Measurements from ENCODE around the gene HECTD2.
"Not testable (repeated sequence)": the region's sequence is repeated elsewhere in the genome, so short reads cannot be mapped to it uniquely, and the experiment has no call there.

HECTD2 gene

GRCh38 chr10:91435241-91435640 is 25.1 kb downstream of the HECTD2 start:
- H3K9me3 Mint-ChIP-seq: peaks cover 11% of the 10 kb centered on the region
- H3K4me1 Mint-ChIP-seq (ENCODE audit: low read depth): peaks cover 7% of the 10 kb centered on the region
- no peaks in the 10 kb centered on the region for H3K27me3 Mint-ChIP-seq
- peaks cover 40% of the 10 kb centered on the region for H3K36me3 Mint-ChIP-seq (ENCODE audit: low read depth)
- no peak overlapping the region for H3K4me3 Mint-ChIP-seq
- H3K27ac Mint-ChIP-seq: no peak overlapping the region

- peaks cover 11% of the 10 kb centered on the region for H3K9me3 Mint-ChIP-seq
- peaks cover 40% of the 10 kb centered on the region for H3K36me3 Mint-ChIP-seq (ENCODE audit: low read depth)
- H3K4me1 Mint-ChIP-seq (ENCODE audit: low read depth); H3K27me3 Mint-ChIP-seq; H3K4me3 Mint-ChIP-seq; H3K27ac Mint-ChIP-seq: not testable (repeated sequence)
Measured at GRCh38 chr10:91438228-91438627, 28.1 kb downstream of the HECTD2 start.

GRCh38 chr10:91444211-91445182 is 34.4 kb downstream of the HECTD2 start:
- no peak overlapping the region for H3K27ac Mint-ChIP-seq
- peaks cover 25% of the 10 kb centered on the region for H3K36me3 Mint-ChIP-seq (ENCODE audit: low read depth)
- H3K27me3 Mint-ChIP-seq: no peaks in the 10 kb centered on the region
- H3K4me3 Mint-ChIP-seq: no peak overlapping the region
- no peaks in the 10 kb centered on the region for H3K4me1 Mint-ChIP-seq (ENCODE audit: low read depth)
- H3K9me3 Mint-ChIP-seq: peaks cover 10% of the 10 kb centered on the region

- no peak overlapping the region for H3K4me3 Mint-ChIP-seq
- H3K27me3 Mint-ChIP-seq: no peaks in the 10 kb centered on the region
- H3K4me1 Mint-ChIP-seq (ENCODE audit: low read depth): no peaks in the 10 kb centered on the region
- H3K9me3 Mint-ChIP-seq: peaks cover 22% of the 10 kb centered on the region
- no peak overlapping the region for H3K27ac Mint-ChIP-seq
- peaks cover 20% of the 10 kb centered on the region for H3K36me3 Mint-ChIP-seq (ENCODE audit: low read depth)
Measured at GRCh38 chr10:91452063-91452462, 41.9 kb downstream of the HECTD2 start.

GRCh38 chr10:91453535-91453934 is 43.4 kb downstream of the HECTD2 start:
- H3K27ac Mint-ChIP-seq: no peak overlapping the region
- no peaks in the 10 kb centered on the region for H3K4me1 Mint-ChIP-seq (ENCODE audit: low read depth)
- H3K36me3 Mint-ChIP-seq (ENCODE audit: low read depth): peaks cover 20% of the 10 kb centered on the region
- no peaks in the 10 kb centered on the region for H3K27me3 Mint-ChIP-seq
- H3K9me3 Mint-ChIP-seq: peaks cover 22% of the 10 kb centered on the region
- no peak overlapping the region for H3K4me3 Mint-ChIP-seq

GRCh38 chr10:91455135-91455534 is 45.0 kb downstream of the HECTD2 start:
- not testable (repeated sequence) for H3K27ac Mint-ChIP-seq; H3K4me1 Mint-ChIP-seq (ENCODE audit: low read depth); H3K27me3 Mint-ChIP-seq; H3K4me3 Mint-ChIP-seq
- H3K36me3 Mint-ChIP-seq (ENCODE audit: low read depth): peaks cover 20% of the 10 kb centered on the region
- peaks cover 11% of the 10 kb centered on the region for H3K9me3 Mint-ChIP-seq

GRCh38 chr10:91460681-91461080 is 50.5 kb downstream of the HECTD2 start:
- Mint-ChIP-seq H3K4me3 (no peak overlapping the region), H3K36me3 (ENCODE audit: low read depth) (peaks cover 27% of the 10 kb centered on the region), H3K27me3 (no peaks in the 10 kb centered on the region), H3K4me1 (ENCODE audit: low read depth) (no peaks in the 10 kb centered on the region), H3K9me3 (no peaks in the 10 kb centered on the region), H3K27ac (no peak overlapping the region)

- Mint-ChIP-seq H3K36me3 (ENCODE audit: low read depth) (peaks cover 36% of the 10 kb centered on the region), H3K27ac (no peak overlapping the region), H3K27me3 (no peaks in the 10 kb centered on the region), H3K4me1 (ENCODE audit: low read depth) (no peaks in the 10 kb centered on the region), H3K4me3 (no peak overlapping the region), H3K9me3 (no peaks in the 10 kb centered on the region)
Measured at GRCh38 chr10:91462423-91462822, 52.3 kb downstream of the HECTD2 start.

- no peak overlapping the region for H3K27ac Mint-ChIP-seq
- H3K4me3 Mint-ChIP-seq: no peak overlapping the region
- H3K27me3 Mint-ChIP-seq: no peaks in the 10 kb centered on the region
- H3K36me3 Mint-ChIP-seq (ENCODE audit: low read depth): peaks cover 46% of the 10 kb centered on the region
- no peaks in the 10 kb centered on the region for H3K4me1 Mint-ChIP-seq (ENCODE audit: low read depth)
- peaks cover 10% of the 10 kb centered on the region for H3K9me3 Mint-ChIP-seq
Measured at GRCh38 chr10:91464500-91464899, 54.4 kb downstream of the HECTD2 start.

GRCh38 chr10:91465261-91465660 is 55.1 kb downstream of the HECTD2 start:
- Mint-ChIP-seq H3K27ac (no peak overlapping the region), H3K36me3 (ENCODE audit: low read depth) (peaks cover 42% of the 10 kb centered on the region), H3K9me3 (peaks cover 18% of the 10 kb centered on the region), H3K27me3 (no peaks in the 10 kb centered on the region), H3K4me1 (ENCODE audit: low read depth) (no peaks in the 10 kb centered on the region), H3K4me3 (no peak overlapping the region)

GRCh38 chr10:91467114-91467513 is 57.0 kb downstream of the HECTD2 start:
- Mint-ChIP-seq H3K4me1 (ENCODE audit: low read depth) (no peaks in the 10 kb centered on the region), H3K36me3 (ENCODE audit: low read depth) (peaks cover 38% of the 10 kb centered on the region), H3K27me3 (no peaks in the 10 kb centered on the region), H3K27ac (no peak overlapping the region), H3K4me3 (no peak overlapping the region), H3K9me3 (peaks cover 25% of the 10 kb centered on the region)

GRCh38 chr10:91471602-91472001 is 61.5 kb downstream of the HECTD2 start:
- Mint-ChIP-seq H3K9me3 (peaks cover 25% of the 10 kb centered on the region), H3K27me3 (no peaks in the 10 kb centered on the region), H3K4me1 (ENCODE audit: low read depth) (no peaks in the 10 kb centered on the region), H3K27ac (no peak overlapping the region), H3K36me3 (ENCODE audit: low read depth) (peaks cover 14% of the 10 kb centered on the region), H3K4me3 (no peak overlapping the region)

- Mint-ChIP-seq H3K27ac (no peak overlapping the region), H3K9me3 (peaks cover 25% of the 10 kb centered on the region), H3K27me3 (no peaks in the 10 kb centered on the region), H3K4me1 (ENCODE audit: low read depth) (no peaks in the 10 kb centered on the region), H3K36me3 (ENCODE audit: low read depth) (peaks cover 6% of the 10 kb centered on the region), H3K4me3 (no peak overlapping the region)
Measured at GRCh38 chr10:91472911-91473310, 62.8 kb downstream of the HECTD2 start.

GRCh38 chr10:91474009-91474408 is 63.9 kb downstream of the HECTD2 start:
- no peak overlapping the region for H3K4me3 Mint-ChIP-seq
- H3K36me3 Mint-ChIP-seq (ENCODE audit: low read depth): no peaks in the 10 kb centered on the region
- H3K27ac Mint-ChIP-seq: no peak overlapping the region
- H3K4me1 Mint-ChIP-seq (ENCODE audit: low read depth): no peaks in the 10 kb centered on the region
- H3K9me3 Mint-ChIP-seq: peaks cover 19% of the 10 kb centered on the region
- no peaks in the 10 kb centered on the region for H3K27me3 Mint-ChIP-seq

GRCh38 chr10:91477236-91477635 is 67.1 kb downstream of the HECTD2 start:
- Mint-ChIP-seq H3K9me3 (no peaks in the 10 kb centered on the region), H3K27me3 (no peaks in the 10 kb centered on the region), H3K27ac (no peak overlapping the region), H3K36me3 (ENCODE audit: low read depth) (no peaks in the 10 kb centered on the region), H3K4me1 (ENCODE audit: low read depth) (no peaks in the 10 kb centered on the region), H3K4me3 (no peak overlapping the region)

- H3K4me3 Mint-ChIP-seq: no peak overlapping the region
- H3K9me3 Mint-ChIP-seq: no peaks in the 10 kb centered on the region
- H3K4me1 Mint-ChIP-seq (ENCODE audit: low read depth): no peaks in the 10 kb centered on the region
- no peaks in the 10 kb centered on the region for H3K27me3 Mint-ChIP-seq
- no peak overlapping the region for H3K27ac Mint-ChIP-seq
- H3K36me3 Mint-ChIP-seq (ENCODE audit: low read depth): peaks cover 7% of the 10 kb centered on the region
Measured at GRCh38 chr10:91479583-91479982, 69.4 kb downstream of the HECTD2 start.

All from stimulated activated naive CD8-positive, alpha-beta T cell treated with anti-CD3 and anti-CD28 coated beads, Interleukin-15, Interleukin-2, amounts not matched to agents 100 ng/mL and 50 ng/mL, for 24 hours (primary cell).